ENCODE data around the gene TMIGD3. TPM values are rescaled to one million over a fixed set of nuclear protein-coding genes. Genes with fewer than 3 reads are reported as not detected.

The TMIGD3 gene
- polyA plus RNA-seq, 2 donors, result 0.31 to 0.79 TPM

DNA sequence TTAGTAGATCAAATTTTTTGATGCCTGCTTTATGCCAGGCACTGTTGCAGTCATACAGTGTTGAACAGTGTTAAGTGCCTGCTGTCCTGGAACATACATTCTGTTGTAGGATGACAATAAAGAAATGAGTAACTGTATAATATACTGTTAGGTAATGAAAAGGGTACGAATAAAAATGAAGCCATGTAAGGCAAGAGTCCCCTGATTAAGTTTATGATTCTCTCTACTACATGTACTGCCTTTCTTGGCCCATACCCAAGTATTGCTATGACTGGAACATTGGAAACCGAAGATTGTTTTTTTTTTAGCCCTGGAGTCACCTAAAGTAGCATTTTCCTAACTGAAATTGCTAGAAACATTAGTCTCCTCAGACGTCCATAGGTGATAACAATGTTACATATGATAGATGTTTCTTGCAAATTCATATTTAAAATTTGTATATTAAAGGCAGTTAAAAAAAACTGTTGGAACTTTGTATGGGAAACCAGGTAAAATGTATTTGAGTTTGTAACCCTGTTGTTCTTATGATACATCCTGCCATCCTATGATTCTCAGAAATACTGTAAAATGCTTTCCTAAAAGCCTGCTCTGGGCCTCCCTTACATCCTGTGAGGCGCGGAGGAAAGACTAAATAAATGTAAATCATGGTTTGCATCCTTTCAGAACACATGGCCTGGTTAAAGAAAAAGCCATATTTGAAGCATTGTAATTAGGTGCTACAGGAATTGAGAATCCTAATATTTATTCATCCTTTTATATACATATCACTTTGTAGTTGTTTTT is 48.4 kb downstream of the TMIGD3 start:
- H3K9me3 ChIP-seq (ENCODE audit: control insufficient read depth in 2 of 2, insufficient read depth in 1 of 2, low read depth in 1 of 2, low read length in 1 of 2), result no peaks in the 10 kb centered on the region
- no peaks in the 10 kb centered on the region for H3K27me3 ChIP-seq (ENCODE audit: control insufficient read depth in 1 of 2, insufficient read depth in 2 of 2, low read length in 2 of 2)
- no peak overlapping the region for H3K27ac ChIP-seq (ENCODE audit: low read depth in 2 of 2, low read length in 1 of 2)
- no peaks in the 10 kb centered on the region for H3K4me1 ChIP-seq (ENCODE audit: control insufficient read depth in 2 of 2, insufficient read depth in 2 of 2, low read length in 1 of 2)
- H3K36me3 ChIP-seq (ENCODE audit: control insufficient read depth in 2 of 2, insufficient read depth in 2 of 2, low read length in 1 of 2), result peaks cover 6% of the 10 kb centered on the region in 2 donors
- 58 to 62% methylated on average over 5 of the region's 5 CpGs for WGBS, 2 donors
- H3K4me3 ChIP-seq (ENCODE audit: low read depth in 1 of 2, low read length in 2 of 2), result no peak overlapping the region

DNA sequence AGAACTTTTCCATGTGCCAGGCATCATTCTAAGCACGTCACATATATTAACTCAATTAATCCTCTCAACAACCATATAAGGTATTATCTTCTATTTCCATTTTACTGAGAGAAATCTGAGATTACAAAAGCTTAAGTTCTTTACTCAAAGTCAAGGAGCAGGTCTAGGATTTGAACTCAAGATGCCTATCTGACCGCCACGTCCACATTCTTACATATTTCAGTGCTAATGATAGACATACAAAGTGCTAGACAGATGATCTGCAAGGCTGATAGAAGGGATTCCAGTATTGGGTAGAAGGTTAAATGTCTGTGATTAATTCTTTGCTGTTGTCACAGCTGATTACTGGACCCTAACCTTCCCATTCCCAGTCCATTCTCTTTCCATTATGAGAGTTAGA is 49.7 kb downstream of the TMIGD3 start:
- no peak overlapping the region for H3K4me3 ChIP-seq (ENCODE audit: low read depth in 1 of 2, low read length in 2 of 2)
- WGBS, 2 donors, result 88% methylated on average over 3 of the region's 3 CpGs
- no peak overlapping the region for H3K27ac ChIP-seq (ENCODE audit: low read depth in 2 of 2, low read length in 1 of 2)
- H3K36me3 ChIP-seq (ENCODE audit: control insufficient read depth in 2 of 2, insufficient read depth in 2 of 2, low read length in 1 of 2), result peaks cover 3 to 6% of the 10 kb centered on the region in 2 donors
- H3K27me3 ChIP-seq (ENCODE audit: control insufficient read depth in 1 of 2, insufficient read depth in 2 of 2, low read length in 2 of 2), result no peaks in the 10 kb centered on the region
- no peaks in the 10 kb centered on the region for H3K9me3 ChIP-seq (ENCODE audit: control insufficient read depth in 2 of 2, insufficient read depth in 1 of 2, low read depth in 1 of 2, low read length in 1 of 2)
- H3K4me1 ChIP-seq (ENCODE audit: control insufficient read depth in 2 of 2, insufficient read depth in 2 of 2, low read length in 1 of 2), result no peaks in the 10 kb centered on the region

DNA sequence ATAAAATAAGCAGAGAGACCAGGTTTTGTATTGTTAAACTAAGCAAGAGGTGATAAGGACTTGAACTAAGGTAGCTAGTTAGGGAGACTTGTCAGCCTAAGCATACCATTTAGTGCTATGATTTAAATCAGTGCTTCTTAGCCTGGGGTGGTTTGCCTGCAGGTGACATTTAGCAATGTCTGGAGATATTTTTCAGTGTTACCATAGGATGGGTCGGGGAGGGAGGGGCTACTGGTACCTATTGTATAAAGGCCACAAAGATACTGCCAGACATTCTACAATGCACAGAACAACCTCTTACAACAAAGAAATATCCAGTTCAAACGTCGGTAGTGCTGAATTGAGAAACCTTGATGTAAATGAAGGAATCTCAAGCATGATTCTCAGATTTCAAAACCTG is 50.9 kb downstream of the TMIGD3 start:
- no peak overlapping the region for H3K27ac ChIP-seq (ENCODE audit: low read depth in 2 of 2, low read length in 1 of 2)
- no peaks in the 10 kb centered on the region for H3K9me3 ChIP-seq (ENCODE audit: control insufficient read depth in 2 of 2, insufficient read depth in 1 of 2, low read depth in 1 of 2, low read length in 1 of 2)
- no peaks in the 10 kb centered on the region for H3K27me3 ChIP-seq (ENCODE audit: control insufficient read depth in 1 of 2, insufficient read depth in 2 of 2, low read length in 2 of 2)
- 79 to 84% methylated on average over 3 of the region's 3 CpGs for WGBS, 2 donors
- H3K36me3 ChIP-seq (ENCODE audit: control insufficient read depth in 2 of 2, insufficient read depth in 2 of 2, low read length in 1 of 2), result peaks cover 3% of the 10 kb centered on the region in 2 donors
- H3K4me1 ChIP-seq (ENCODE audit: control insufficient read depth in 2 of 2, insufficient read depth in 2 of 2, low read length in 1 of 2), result no peaks in the 10 kb centered on the region
- H3K4me3 ChIP-seq (ENCODE audit: low read depth in 1 of 2, low read length in 2 of 2), result no peak overlapping the region

DNA sequence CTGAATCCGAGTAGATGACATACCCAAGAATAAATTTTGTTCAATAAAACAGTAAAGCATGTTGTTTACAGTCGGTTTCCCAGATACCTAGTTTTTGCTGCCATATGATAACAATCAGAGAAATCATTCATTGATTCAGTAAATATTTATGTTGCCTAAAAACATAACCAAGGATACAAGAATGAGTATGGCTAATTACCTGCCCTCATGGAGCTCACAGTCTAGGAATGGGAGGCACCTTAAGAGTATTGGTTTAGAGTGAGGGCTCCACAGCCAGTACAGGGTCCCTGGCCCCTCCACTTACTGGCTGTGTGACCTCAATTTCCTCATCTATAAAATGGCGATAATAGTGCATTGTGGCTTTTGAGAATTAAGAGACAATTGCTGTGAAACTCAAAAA is 53.2 kb downstream of the TMIGD3 start:
- Histone ChIP-seq H3K4me1 (ENCODE audit: control insufficient read depth in 2 of 2, insufficient read depth in 2 of 2, low read length in 1 of 2) (peaks cover 0 to 2% of the 10 kb centered on the region in 2 donors), H3K27ac (ENCODE audit: low read depth in 2 of 2, low read length in 1 of 2) (no peak overlapping the region), H3K36me3 (ENCODE audit: control insufficient read depth in 2 of 2, insufficient read depth in 2 of 2, low read length in 1 of 2) (no peaks in the 10 kb centered on the region), H3K4me3 (ENCODE audit: low read depth in 1 of 2, low read length in 2 of 2) (peak overlapping the region; percentile 91 to 100), H3K9me3 (ENCODE audit: control insufficient read depth in 2 of 2, insufficient read depth in 1 of 2, low read depth in 1 of 2, low read length in 1 of 2) (no peaks in the 10 kb centered on the region), H3K27me3 (ENCODE audit: control insufficient read depth in 1 of 2, insufficient read depth in 2 of 2, low read length in 2 of 2) (no peaks in the 10 kb centered on the region)
- WGBS, 2 donors, result 45 to 51% methylated on average over 3 of the region's 3 CpGs

DNA sequence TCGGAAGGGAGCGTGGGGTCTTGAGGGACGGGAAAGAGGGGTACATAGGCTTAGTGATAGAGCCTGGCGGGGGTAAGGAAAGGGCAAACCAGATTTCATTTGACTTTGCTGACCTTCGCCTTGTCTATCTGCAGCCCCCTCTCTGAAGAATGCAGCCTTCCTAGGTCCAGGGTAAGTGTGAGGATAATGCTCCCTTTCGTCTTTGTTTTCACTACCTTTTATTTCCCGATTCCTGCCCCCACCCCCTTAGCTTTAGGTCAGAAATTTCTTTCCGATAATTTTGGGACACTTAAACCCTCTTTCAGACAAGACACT is 53.8 kb downstream of the TMIGD3 start:
- H3K4me1 ChIP-seq (ENCODE audit: control insufficient read depth in 2 of 2, insufficient read depth in 2 of 2, low read length in 1 of 2), result peaks cover 0 to 2% of the 10 kb centered on the region in 2 donors
- WGBS, 2 donors, result 0 to 1% methylated on average over 8 of the region's 8 CpGs
- H3K36me3 ChIP-seq (ENCODE audit: control insufficient read depth in 2 of 2, insufficient read depth in 2 of 2, low read length in 1 of 2), result no peaks in the 10 kb centered on the region
- peak overlapping the region; percentile 66 to 96 for H3K27ac ChIP-seq (ENCODE audit: low read depth in 2 of 2, low read length in 1 of 2)
- H3K27me3 ChIP-seq (ENCODE audit: control insufficient read depth in 1 of 2, insufficient read depth in 2 of 2, low read length in 2 of 2), result no peaks in the 10 kb centered on the region
- H3K4me3 ChIP-seq (ENCODE audit: low read depth in 1 of 2, low read length in 2 of 2), result peak overlapping the region; percentile 91 to 100
- H3K9me3 ChIP-seq (ENCODE audit: control insufficient read depth in 2 of 2, insufficient read depth in 1 of 2, low read depth in 1 of 2, low read length in 1 of 2), result no peaks in the 10 kb centered on the region

DNA sequence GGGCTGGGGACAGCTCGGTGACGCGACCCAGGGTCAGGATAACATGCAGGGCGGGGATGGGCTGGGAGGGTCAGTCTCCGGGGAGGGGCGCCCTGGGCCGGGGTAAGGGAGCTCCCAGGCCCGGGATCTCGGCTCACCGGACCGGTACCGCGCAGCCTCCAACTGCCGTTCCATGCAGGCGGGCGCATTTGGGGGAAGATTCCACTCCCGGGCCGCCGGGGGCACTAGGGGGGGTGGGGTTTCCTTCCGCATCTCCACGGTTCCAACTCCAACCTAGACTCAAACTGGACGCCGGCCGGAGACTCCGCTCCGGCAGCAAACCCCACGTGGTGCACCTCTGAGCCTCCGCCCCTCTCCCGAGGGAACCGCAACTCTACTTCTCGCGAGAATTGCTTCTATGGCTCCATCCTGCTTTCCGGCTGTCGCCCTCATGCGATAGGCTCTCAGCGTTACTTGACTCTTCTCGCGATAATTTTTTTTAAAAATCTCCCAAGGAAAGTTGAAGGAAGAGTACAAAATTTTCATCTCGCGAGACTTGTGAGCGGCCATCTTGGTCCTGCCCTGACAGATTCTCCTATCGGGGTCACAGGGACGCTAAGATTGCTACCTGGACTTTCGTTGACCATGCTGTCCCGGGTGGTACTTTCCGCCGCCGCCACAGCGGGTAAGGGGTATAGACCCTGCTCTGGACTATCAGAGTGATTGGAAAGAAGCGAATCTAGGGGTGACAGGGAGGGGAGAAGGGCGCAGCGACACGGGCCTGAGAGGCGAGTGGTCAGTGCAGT is 54.3 kb downstream of the TMIGD3 start, which contains the start of the genes ATP5PB and WDR77:
TSS of gene ATP5PB (plus strand) at position 547 of the 785 bp plus-strand sequence. CDS start at position 625, 78 bp downstream.
TSS of gene WDR77 (minus strand) at position 339 of the 785 bp plus-strand sequence. CDS start at position 252, 87 bp downstream.
- WGBS, 2 donors, result 0 to 1% methylated on average over 53 to 54 of the region's 54 CpGs
- H3K27me3 ChIP-seq (ENCODE audit: control insufficient read depth in 1 of 2, insufficient read depth in 2 of 2, low read length in 2 of 2), result no peaks in the 10 kb centered on the region
- H3K9me3 ChIP-seq (ENCODE audit: control insufficient read depth in 2 of 2, insufficient read depth in 1 of 2, low read depth in 1 of 2, low read length in 1 of 2), result no peaks in the 10 kb centered on the region
- peaks cover 0 to 2% of the 10 kb centered on the region in 2 donors for H3K4me1 ChIP-seq (ENCODE audit: control insufficient read depth in 2 of 2, insufficient read depth in 2 of 2, low read length in 1 of 2)
- H3K4me3 ChIP-seq (ENCODE audit: low read depth in 1 of 2, low read length in 2 of 2), result peak within 1 kb of the TSS; percentile 91 to 100
- peak within 1 kb of the TSS; percentile 85 to 96 for H3K27ac ChIP-seq (ENCODE audit: low read depth in 2 of 2, low read length in 1 of 2)
- H3K36me3 ChIP-seq (ENCODE audit: control insufficient read depth in 2 of 2, insufficient read depth in 2 of 2, low read length in 1 of 2), result no peaks in the 10 kb centered on the region

DNA sequence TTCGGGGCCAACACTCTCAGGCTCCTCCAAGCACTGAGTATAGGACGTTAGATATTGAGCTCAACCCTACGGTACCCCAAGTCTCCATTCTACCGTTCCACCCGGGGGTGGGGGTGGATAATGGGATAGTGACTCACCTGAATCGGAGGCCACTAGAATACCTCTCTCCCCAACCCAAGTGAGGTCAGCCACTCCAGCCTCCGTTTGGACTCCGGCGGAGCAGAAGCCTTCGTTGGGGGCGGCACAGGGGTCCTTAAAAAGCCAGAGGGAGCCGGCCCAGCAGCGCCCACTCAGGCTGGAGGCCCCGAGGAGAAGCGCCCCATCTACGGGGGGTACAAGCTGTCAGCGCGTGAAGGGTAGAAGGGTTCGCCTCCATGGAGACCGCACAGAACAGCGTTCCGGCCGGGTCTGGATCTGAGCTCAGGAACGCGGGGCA is 54.9 kb downstream of the TMIGD3 start:
- Histone ChIP-seq H3K27me3 (ENCODE audit: control insufficient read depth in 1 of 2, insufficient read depth in 2 of 2, low read length in 2 of 2) (no peaks in the 10 kb centered on the region), H3K4me1 (ENCODE audit: control insufficient read depth in 2 of 2, insufficient read depth in 2 of 2, low read length in 1 of 2) (peaks cover 0 to 2% of the 10 kb centered on the region in 2 donors), H3K4me3 (ENCODE audit: low read depth in 1 of 2, low read length in 2 of 2) (peak overlapping the region; percentile 91 to 100), H3K36me3 (ENCODE audit: control insufficient read depth in 2 of 2, insufficient read depth in 2 of 2, low read length in 1 of 2) (peaks cover under 1% of the 10 kb centered on the region in 2 donors), H3K9me3 (ENCODE audit: control insufficient read depth in 2 of 2, insufficient read depth in 1 of 2, low read depth in 1 of 2, low read length in 1 of 2) (no peaks in the 10 kb centered on the region), H3K27ac (ENCODE audit: low read depth in 2 of 2, low read length in 1 of 2) (peak overlapping the region; percentile 85 to 87)
- WGBS, 2 donors, result 1% methylated on average over 25 of the region's 25 CpGs

DNA sequence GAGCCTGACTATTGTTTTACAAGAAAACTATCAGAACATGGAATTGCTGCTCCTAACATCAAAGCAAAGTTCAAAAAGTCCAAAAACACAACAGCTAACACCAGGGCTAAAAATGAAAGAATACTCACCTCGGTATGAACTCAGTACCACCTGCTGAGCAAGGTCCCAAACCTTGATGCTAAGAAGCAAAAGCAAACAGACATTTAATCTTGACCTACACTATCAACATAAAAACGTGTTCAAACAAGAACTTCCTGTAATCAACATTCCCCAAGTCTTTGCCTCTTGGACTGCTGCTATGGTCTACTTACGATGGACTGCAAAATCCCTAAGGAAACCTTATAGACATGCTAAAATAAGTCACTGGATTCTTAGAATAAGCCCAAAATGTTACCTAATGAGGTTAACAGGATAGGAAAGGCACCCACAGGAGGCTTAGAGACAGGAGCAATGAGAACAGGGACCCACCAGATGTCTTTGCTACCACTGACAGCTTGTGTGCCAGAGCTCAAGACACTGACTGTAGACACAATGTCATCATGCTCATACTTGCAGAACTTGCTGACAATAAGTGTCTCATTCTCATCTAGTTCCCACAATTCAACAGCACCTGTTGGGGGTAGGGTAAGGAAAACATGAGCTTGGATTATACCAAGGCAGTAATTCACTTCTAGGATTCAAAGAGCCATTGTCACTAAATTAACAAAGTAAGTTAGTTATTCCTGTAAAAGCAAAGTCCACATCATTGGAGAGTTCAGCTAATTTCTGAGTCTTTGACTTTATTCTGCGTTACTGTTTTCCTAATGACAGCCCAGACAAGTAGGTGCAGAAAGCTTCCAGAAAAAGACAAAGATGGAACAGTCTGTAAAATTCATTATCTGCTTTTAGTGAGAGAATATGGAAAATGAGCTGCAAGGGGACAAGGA is 56.2 kb downstream of the TMIGD3 start:
- Histone ChIP-seq H3K9me3 (ENCODE audit: control insufficient read depth in 2 of 2, insufficient read depth in 1 of 2, low read depth in 1 of 2, low read length in 1 of 2) (no peaks in the 10 kb centered on the region), H3K4me1 (ENCODE audit: control insufficient read depth in 2 of 2, insufficient read depth in 2 of 2, low read length in 1 of 2) (peaks cover 0 to 2% of the 10 kb centered on the region in 2 donors), H3K27ac (ENCODE audit: low read depth in 2 of 2, low read length in 1 of 2) (peak overlapping the region; percentile 1 to 45), H3K36me3 (ENCODE audit: control insufficient read depth in 2 of 2, insufficient read depth in 2 of 2, low read length in 1 of 2) (peaks cover 7 to 9% of the 10 kb centered on the region in 2 donors), H3K4me3 (ENCODE audit: low read depth in 1 of 2, low read length in 2 of 2) (peak overlapping the region in 1 of 2 donors; percentile 100), H3K27me3 (ENCODE audit: control insufficient read depth in 1 of 2, insufficient read depth in 2 of 2, low read length in 2 of 2) (no peaks in the 10 kb centered on the region)
- 47 to 48% methylated on average over 4 of the region's 4 CpGs for WGBS, 2 donors

DNA sequence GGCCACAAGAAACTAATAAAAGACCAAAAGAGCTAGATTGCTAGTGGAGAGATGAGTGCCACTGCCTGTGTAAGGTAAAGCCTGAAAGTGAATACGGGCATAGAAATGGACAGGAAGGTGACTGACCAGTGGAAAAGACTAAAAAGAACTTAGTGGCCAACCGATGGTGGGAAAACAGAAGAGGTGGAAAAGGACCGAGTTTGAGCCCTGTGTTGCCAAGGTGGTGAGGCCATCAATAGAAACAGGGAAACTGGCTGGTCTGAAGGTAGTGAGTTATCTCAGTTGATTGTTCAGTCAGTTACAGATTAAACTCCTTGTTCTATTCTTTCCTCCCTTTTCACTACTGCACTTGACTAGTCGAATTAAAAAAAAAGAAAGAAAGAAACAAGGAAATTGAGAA is 56.9 kb downstream of the TMIGD3 start:
- no peak overlapping the region for H3K4me3 ChIP-seq (ENCODE audit: low read depth in 1 of 2, low read length in 2 of 2)
- WGBS, 2 donors, result 51 to 70% methylated on average over 4 of the region's 4 CpGs
- peaks cover 13 to 15% of the 10 kb centered on the region in 2 donors for H3K36me3 ChIP-seq (ENCODE audit: control insufficient read depth in 2 of 2, insufficient read depth in 2 of 2, low read length in 1 of 2)
- H3K27ac ChIP-seq (ENCODE audit: low read depth in 2 of 2, low read length in 1 of 2), result peak overlapping the region in 1 of 2 donors; percentile 3
- no peaks in the 10 kb centered on the region for H3K9me3 ChIP-seq (ENCODE audit: control insufficient read depth in 2 of 2, insufficient read depth in 1 of 2, low read depth in 1 of 2, low read length in 1 of 2)
- no peaks in the 10 kb centered on the region for H3K27me3 ChIP-seq (ENCODE audit: control insufficient read depth in 1 of 2, insufficient read depth in 2 of 2, low read length in 2 of 2)
- peaks cover 0 to 2% of the 10 kb centered on the region in 2 donors for H3K4me1 ChIP-seq (ENCODE audit: control insufficient read depth in 2 of 2, insufficient read depth in 2 of 2, low read length in 1 of 2)

Measured in esophagus (tissue), 2 donors.